ENCODE data around the gene ITGA8.
"Not testable (repeated sequence)": the region's sequence is repeated elsewhere in the genome, so short reads cannot be mapped to it uniquely, and the experiment has no call there.

Gene ITGA8

DNA sequence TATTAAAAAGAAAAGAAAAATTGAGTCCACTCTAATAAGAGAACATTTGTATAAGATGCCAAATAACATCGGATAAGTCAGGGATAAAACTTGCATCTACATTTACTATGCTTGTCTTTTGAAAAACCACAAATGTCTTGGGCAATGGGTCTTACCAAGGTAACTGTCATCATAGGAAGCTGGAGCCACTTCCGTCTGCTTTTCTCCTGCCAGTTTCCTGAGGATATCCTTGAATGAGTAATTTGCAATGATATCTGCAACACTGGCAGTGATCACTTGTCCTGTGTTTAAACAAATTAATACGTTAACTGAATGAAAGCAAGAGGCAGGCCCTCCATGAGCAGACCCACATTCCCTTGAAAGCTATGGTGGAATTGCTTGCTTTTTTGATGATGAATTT, 47.3 kb downstream of the ITGA8 start:
- no peak for DNase-seq

DNA sequence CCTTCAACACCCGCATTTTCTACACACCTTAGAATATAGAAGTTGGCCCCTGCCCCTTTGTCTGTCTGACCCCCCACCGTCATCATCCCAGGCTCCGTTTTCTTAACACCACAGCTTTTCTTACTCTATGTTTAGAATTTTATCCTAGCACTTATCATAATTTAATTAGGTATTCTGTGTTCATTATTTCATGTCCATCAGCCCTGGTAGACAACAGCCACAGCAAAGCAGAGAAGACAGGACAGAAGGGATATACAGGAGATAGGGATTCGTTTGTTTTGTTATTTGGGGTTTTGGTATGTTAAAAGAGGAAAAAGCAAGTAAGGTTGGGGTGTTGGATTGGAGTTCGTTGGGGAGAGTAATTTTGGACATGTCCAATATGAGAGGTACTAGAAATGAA, 48.8 kb downstream of the ITGA8 start:
- DNase-seq, result no peak

DNA sequence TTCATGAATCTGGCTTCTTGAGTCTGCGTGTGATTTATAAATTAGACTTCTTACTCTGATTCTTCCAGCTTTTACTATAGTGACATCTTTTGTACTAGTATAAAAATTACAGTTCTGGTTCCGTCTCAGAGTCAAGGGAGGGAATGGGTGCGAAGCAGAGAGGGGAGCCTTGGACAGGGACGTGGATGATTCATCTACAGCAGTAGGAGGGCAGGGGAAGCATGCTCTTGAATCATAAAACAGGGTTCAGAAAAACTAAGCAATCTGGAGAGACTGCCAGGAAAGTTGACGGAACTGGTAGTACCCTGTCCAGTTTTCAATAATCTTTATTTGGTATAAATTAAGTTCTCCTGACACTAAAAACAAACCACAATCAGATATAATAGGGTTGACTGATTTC, 58.1 kb downstream of the ITGA8 start:
- DNase-seq, result no peak

DNA sequence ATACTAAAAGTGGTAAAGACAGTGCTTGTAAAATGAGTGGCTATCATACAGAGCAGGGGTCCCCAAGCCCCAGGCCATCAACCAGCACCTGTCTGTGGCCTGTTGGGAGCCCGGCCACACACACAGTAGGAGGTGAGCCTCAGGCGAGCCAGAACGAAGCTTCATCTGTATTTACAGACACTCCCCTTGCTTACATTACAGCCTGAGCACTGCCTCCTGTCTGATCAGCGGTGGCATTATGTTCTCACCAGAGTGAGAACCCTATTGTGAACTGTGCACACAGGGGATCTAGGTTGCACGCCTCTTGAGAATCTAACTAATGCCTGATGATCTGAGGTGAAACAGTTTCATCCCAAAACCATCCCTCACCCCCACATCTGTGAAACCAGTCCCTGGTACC, 58.7 kb downstream of the ITGA8 start:
- DNase-seq, result no peak

DNA sequence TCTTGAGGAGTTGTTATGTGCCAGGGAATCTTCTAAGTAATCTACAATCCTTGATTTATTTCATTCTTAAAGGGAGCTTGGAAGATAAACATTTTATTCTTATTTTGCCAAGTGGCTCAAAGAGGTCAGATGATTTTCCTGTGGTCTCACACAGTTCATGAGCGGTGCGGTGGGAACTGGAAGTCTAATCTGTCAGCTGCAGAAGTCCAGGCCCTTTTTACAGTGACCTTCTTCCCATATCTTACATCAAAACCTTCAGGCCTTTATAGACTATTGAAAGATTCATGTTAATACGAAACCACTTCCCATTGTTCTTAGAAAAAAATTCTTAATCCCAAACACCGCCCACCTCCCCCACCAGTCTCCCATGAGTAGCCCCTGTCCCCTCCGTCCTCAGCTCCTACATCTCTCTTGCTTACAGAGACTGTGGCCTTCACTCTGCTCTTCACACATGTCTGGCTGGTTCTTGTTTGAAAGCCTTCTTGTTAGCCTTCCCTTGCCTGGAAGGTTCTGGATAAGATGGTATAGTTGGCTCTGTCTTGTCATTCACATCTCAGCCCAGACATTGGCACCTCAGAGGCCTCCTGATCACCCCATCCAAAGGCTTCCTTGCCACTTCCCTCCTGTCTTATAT, 61.5 kb downstream of the ITGA8 start:
- no peak for DNase-seq

DNA sequence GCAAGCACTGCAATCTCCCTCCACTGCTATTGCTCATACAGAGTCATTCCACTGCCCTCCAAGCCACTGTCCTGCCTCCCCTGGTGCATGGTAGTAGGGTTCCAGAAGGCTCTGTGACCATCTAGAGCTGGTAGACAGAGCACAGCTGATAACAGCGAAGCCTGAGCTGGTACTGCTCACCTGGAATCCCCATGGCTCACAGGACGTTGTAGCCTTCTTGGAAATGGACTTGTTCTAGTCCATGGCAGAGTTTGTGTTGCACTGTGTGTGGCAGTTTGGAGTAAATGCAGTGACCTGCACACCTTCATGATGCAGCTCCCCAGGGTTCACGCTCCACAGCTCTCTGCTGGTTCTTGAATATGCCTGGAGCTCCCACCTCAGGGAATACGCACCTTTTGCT, 67.0 kb downstream of the ITGA8 start:
- no peak for DNase-seq

DNA sequence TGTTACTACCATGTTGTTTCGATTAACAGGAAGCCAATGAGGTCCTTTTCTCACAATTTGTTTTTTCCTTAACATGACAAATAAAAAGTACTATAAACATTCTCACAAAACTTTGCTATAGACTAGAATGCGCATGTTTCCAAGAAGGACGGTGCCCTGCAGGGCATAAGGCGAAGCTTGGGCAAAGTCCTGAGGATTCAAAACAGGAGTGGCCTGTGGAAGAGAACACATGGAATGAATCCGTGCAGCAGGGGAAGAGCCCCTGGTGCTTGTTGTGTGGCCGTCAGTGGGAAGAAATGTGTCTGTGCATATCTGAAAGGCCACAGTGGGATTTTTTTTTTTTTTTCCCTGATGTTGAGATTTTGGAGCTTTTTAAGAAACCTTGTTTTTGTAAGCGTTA, 67.6 kb downstream of the ITGA8 start:
- no peak for DNase-seq

DNA sequence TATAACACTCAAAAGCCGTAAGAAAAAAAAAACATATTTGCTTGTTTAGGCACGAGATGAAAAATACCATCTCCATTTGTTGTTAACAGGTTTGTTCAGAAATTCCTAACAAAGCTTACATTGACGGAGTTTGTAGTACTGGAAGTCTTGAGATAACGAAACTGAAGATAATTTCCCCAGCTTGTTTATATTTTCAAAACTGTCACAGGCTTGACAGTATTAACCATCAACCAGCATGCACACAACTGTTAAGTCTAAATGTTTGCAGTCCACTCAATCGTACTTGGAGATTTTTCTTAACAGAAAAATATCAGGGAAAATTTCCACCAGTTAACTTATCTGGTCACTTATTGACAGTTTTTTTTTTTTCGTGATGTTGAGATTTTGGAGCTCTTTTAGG, 68.5 kb downstream of the ITGA8 start:
- no peak for DNase-seq

DNA sequence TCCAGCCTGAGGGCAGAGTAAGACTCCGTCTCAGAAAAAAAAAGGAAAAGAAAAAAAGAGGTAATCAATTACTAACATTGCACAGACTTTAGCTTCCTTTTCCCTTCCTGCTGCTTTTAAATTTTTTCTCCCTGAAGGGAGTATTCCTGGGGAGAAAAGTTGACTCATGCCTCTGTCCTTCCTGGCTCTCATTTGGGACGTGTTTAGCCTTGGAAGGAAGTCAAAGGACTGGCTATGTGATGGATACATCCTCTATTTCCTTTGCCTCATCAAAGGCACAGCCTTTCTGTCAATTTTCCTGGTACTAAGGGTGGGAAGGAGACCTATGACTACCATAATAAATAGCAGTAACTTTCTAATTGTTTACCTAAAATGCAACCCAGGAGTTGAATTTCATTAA, 77.6 kb downstream of the ITGA8 start:
- DNase-seq, result no peak

DNA sequence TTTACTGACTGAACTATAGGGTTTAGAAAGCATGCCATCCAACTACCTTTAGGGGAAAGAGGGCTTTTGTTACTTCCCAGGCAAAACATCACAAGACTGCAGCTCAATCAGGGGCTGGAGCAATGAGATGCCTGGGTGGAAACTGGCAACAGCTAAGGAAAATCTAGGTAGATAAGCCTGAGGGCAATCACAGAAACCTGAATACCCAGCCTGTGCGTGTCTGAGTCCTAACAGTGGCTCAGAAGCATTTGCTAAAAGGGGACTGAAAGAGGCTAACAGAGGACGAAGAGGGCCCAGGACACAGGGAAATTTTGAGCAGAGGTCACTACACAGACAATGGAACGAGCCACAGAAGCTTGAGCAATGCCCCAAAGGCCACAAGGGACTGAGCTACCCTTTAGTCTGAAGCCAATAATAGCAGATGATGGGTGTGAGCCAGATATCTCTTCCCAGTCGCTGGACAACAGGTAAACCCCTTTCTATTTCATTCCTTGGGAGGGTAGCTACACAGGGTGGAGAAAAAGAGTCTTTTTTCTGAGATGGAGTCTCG, 79.1 kb downstream of the ITGA8 start:
- DNase-seq, result no peak

DNA sequence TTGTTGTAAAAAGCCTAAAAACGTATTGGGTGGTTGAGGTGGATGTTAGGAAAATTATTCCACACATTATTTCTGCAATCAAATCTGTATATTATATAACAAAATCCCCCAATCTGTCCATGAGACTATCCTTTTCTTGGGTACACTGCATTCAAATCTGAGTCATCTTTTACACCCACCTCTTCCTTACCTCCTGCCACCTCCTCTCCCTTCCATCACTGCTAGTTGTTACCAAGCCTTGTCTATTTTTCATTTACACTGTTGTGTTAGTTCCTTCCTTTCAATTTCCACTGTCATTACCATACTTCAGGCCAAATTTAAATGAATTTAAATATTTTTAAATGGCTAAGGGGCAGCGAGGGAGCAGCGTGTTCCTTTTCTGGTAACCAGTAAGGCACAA, 83.3 kb downstream of the ITGA8 start:
- DNase-seq, result no peak

DNA sequence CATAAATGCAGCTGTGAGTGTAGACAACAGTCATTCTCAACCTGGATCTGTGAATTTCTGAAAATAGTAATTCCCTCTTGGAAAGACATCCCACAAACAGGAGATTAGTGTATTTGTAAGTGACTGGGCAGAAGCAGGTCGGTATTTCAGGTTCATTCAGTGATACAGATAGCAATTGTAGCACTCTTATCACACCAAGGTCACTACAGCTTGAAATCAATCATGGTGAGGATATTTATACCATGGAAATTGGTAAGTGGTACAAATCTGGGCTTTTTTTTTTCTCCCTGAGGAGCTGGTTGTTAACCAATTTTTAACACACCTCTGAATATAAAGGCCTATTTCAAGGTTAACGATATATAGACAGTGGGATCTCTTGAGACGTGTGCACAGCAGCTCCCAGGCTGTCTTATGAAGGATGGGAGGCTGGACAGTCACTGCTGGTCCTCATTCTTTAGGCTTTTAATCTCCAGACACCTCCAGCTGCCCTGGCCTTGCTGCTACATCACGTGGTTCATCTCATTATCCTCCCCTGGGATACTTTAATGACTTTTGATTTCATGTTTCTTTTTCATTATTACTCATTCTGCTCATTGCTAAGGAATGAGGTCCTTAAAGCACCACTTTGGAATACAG, 87.1 kb downstream of the ITGA8 start:
- DNase-seq, result no peak

DNA sequence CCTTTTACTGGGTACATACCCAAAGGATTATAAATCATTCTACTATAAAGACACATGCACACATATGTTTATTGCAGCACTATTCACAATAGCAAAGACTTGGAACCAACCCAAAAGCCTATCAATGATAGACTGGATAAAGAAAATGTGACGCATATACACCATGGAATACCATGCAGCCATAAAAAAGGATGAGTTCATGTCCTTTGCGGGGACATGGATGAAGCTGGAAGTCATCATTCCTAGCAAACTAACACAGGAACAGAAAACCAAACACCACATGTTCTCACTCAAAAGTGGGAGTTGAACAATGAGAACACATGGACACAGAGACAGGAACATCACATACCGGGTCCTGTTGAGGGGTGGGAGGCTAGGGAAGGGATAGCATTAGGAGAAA, 88.5 kb downstream of the ITGA8 start:
- DNase-seq, result not testable (repeated sequence)

DNA sequence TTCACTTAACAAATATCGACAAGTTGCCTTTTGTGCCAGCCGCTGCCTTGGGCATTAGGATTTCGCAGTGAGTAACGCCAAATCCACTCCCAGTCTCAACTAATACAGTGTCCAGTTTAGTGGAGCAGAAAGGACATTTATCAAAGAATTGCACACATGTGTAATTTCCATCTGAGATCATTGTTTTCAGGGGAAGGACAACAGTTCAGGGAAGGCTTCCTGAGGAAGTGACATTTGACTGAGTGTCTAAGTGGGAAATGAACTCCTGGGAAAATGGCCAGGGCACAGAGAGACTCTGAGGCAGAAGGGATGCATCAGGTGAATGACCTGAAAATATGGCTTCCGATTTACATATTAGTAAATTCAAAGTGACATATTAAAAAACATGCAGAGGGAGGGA, 89.4 kb downstream of the ITGA8 start:
- no peak for DNase-seq

DNA sequence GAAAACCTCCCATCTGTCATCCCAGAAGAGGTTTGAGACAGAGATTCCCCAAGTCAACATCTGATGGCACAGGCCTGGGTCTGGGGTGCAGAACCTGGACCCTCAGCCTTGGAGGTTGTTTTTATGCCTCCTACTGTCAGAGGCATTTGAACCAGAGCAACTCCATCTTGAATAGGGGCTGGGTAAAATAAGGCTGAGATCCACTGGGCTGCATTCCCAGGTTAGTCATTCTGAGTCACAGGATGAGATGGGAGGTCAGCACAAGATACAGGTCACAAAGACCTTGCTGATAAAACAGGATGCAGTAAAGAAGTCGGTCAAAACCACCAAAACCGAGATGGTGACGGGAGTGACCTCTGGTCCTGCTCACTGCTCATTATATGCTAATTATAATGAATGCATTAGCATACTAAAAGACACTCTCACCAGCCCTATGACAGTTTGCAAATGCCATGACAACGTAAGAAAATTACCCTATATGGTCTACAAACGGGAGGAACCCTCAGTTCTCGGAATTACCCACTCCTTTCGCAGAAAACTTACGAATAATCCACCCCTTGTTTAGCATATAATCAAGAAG, 92.0 kb downstream of the ITGA8 start:
- no peak for DNase-seq

DNA sequence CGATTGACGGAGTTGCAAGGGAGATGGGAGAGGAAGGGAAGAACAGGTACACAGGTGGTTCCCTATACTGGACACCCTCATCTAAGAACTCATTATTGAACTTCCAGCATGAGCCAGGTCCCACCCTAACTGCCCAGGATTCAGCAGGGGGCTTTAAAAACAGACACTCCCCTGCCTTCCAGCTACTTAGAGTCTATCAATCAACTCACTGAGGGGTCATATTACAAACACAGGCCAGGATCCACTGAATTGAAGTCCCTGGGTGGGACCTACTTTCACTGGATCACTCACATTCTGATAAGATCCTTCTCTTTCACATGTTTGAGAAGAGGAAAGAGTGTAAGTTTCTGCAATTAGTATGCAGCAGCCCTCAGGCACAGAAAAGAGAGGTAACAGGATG, 92.8 kb downstream of the ITGA8 start:
- no peak for DNase-seq

DNA sequence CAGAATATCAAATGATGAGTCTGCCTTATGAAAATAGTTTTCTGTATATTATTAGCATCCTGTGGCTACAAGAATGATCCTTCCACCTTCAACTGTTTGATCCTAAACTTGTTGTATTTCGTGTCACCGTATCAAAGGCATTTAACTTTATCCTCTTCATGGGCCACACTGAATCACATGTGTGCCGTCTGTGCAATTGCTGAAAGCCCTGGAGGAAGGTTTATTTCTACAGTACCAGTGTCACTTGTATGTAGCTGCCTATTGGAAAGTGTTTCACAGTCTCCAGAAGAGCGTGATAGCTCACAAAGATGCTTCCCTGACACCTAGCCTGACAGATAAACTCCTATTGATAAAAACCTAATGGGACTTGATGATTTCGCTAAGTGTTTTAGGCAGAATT, 94.5 kb downstream of the ITGA8 start:
- DNase-seq, result no peak

DNA sequence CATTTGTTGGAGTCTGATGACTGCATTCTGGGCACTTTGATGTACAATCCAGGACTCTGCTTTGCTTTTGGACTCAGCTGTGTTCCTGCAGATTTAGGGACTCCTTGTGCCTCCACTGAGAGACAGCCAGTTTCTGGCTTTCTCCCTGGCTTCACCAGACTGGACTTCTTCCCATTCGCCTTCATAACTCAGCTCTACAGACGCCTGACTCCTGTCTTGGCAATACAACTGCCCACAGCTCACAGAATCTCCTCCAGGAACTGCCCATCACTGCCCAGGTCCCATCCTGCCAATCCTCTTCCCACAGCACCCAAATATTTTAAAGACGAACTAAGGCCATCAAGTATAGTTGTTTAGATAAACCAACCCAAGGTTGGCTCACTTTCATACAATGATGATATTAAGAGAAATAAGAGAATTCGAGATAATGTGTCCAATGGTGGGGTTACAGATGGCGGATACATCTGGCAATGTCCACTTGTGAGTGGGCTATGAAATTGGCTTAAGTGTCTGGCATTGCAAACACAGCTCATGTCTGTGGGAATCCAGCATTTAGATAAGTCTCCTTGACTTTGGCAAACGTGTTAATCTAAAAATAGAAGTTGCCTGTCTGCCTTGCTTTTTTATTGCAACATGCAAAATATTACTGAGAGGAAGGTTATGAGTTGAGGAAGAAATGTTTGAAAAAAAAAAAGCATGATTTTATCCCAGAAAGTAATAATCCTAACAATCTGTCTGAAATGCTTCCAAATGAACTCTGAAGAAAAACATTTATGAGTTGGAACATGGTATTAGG, 95.1 kb downstream of the ITGA8 start:
- no peak for DNase-seq

DNA sequence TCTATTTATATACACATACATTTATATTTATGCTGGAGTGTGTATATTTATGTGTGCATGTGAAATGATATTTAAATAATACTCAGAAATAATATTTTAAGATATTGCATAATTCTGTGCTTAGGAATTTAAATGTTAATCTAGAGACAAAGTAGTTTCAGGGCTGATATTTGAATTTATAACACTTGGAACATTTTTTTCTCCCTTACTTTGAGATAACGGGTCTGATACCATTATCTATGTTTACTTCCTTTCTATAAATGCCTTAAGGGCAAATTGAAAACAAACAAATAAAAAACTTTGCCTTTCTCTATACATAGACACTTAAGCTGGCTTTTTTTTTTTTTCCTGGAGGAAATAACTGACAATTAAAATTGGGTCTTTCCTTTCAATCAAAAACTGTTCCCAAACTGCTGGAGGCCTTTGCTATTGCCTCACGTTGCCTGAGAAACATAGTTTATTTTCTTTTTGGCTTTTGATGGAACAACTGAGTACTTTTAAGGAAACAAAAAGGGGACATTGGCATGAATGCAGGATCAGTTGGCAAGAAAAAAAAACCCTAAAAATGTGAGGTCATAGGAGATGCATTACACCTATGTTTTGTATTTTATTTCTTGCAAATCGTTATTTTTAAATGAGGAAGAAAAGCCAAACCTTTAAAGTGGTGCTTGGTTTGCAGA, 98.7 kb downstream of the ITGA8 start:
- DNase-seq, result no peak

DNA sequence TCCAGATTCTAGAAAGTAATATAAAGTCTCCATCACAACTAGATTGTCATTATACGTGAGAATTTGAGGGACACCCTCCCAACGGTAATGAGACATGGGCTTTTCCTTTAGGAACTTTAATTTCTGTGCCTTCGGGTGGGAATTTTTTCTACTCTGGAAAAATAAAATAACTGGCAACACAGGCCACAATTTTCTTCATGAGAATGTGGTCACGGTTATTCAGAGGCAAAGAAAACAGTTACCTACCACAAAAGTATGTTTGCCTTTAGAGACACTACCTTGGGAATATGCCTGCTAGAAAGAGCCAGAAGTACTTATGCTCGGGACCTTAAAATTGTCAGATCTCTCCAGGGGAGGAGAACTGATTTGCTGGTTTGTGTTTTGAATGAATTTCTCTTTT, 99.4 kb downstream of the ITGA8 start:
- no peak for DNase-seq

DNA sequence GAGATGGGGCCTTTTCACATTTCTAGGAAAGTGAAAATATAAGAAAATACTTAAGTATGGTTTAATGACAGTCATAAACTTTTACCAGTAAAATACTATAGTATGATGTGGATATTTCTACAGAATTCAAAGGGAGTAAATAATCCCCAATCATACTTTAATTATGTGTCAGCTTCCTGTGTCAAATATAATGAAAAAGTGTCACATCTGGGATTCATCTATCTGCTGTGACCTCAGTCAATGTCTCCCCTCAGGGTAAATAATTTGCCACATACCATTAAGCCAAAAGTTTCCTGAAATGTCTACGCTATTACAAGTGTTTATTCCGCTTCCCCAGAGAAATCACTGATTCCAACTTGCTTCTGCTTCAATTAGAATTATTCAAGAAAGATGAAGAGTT, 110.5 kb downstream of the ITGA8 start:
- DNase-seq, result no peak

DNA sequence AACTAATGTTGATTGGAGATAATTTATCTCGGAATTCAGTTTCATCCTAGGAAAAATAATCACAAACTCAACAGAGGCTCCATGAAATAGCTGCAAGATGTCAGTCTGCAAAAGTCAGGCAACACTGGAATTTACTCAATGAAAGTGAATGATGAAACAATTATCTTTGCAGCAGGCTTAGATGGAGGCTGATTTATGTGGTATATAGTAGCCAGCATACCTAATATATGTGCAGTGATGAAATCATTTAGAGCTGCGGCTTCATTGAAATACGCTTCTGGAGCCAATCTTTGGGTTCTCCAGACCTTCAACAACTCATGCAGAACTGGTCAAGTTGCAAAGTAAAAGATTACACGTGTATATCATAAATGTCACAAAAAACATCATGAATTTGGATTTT, 113.3 kb downstream of the ITGA8 start:
- DNase-seq, result no peak

DNA sequence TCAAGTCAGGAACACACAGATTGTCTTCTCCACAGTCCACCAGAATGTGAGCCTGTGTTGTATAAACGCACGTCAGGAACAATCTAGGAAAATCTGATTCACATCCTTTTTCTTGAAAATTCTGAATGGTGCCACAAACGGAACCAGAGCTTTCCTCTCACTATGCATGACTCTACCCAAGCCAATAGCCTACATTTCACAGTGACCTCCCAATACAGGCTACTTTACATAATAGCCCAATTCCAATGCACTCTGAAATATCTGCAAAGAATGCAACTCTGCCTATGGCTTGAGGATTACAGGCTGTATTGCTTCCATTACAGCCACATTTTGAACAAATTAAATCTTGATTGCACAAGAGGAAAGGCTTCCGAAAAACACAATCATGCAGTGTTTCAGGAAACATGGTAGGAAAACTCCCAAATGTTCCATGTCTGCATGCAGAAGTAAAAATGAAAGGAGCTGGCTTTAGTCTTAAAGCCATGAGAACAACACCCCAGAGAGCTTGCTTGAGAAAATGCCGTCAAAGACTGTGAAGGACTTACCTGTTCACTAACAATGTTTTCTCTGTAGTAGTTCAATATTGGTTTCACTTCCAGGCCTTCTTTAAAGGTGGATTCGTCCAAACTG, 113.9 kb downstream of the ITGA8 start:
- DNase-seq, result no peak
